ENCODE data around the gene DRC1.
A peak's percentile ranks its signal among the peaks of the same experiment; 100 is the strongest.
"Not testable (repeated sequence)": the region's sequence is repeated elsewhere in the genome, so short reads cannot be mapped to it uniquely, and the experiment has no call there.

DRC1 gene

GRCh38 chr2:26401739-26402541 lies at the start of gene DRC1:
Gene DRC1, plus strand, starts transcription at chr2:26401920. Its CDS starts 70 bp downstream, at chr2:26401990.
- DNase-seq, result peak; percentile 68

- DNase-seq, result no peak
Observed at GRCh38 chr2:26352892-26353291, 48.8 kb upstream of the DRC1 start.

- not testable (repeated sequence) for DNase-seq
Observed at GRCh38 chr2:26354469-26354868, 47.3 kb upstream of the DRC1 start.

- no peak for DNase-seq
Observed at GRCh38 chr2:26355038-26355995, 46.4 kb upstream of the DRC1 start.

- no peak for DNase-seq
Observed at GRCh38 chr2:26356111-26356510, 45.6 kb upstream of the DRC1 start.

GRCh38 chr2:26356771-26357170 lies 44.9 kb upstream of the DRC1 start:
- DNase-seq, result no peak

GRCh38 chr2:26359886-26360473 lies 41.7 kb upstream of the DRC1 start:
- DNase-seq, result no peak

GRCh38 chr2:26363323-26363722 lies 38.4 kb upstream of the DRC1 start:
- no peak for DNase-seq

- no peak for DNase-seq
Observed at GRCh38 chr2:26363958-26364357, 37.8 kb upstream of the DRC1 start.

GRCh38 chr2:26364669-26365068 lies 37.1 kb upstream of the DRC1 start:
- no peak for DNase-seq

GRCh38 chr2:26366957-26367356 lies 34.8 kb upstream of the DRC1 start:
- DNase-seq, result no peak

GRCh38 chr2:26369664-26370063 lies 32.1 kb upstream of the DRC1 start:
- DNase-seq, result not testable (repeated sequence)

GRCh38 chr2:26370909-26371308 lies 30.8 kb upstream of the DRC1 start:
- DNase-seq, result not testable (repeated sequence)

- DNase-seq, result no peak
Observed at GRCh38 chr2:26376799-26377198, 24.9 kb upstream of the DRC1 start.

- no peak for DNase-seq
Observed at GRCh38 chr2:26380281-26380680, 21.4 kb upstream of the DRC1 start.

GRCh38 chr2:26382564-26382963 lies 19.2 kb upstream of the DRC1 start:
- no peak for DNase-seq

- DNase-seq, result no peak
Observed at GRCh38 chr2:26384183-26384582, 17.5 kb upstream of the DRC1 start.

GRCh38 chr2:26384597-26384996 lies 17.1 kb upstream of the DRC1 start:
- no peak for DNase-seq

GRCh38 chr2:26387189-26387588 lies 14.5 kb upstream of the DRC1 start:
- no peak for DNase-seq

GRCh38 chr2:26394694-26395093 lies 7.0 kb upstream of the DRC1 start:
- DNase-seq, result no peak

GRCh38 chr2:26395394-26395793 lies 6.3 kb upstream of the DRC1 start:
- DNase-seq, result no peak

GRCh38 chr2:26396734-26397298 lies 4.9 kb upstream of the DRC1 start:
- DNase-seq, result no peak

GRCh38 chr2:26399771-26400376 lies 1.8 kb upstream of the DRC1 start:
- peak; percentile 32 for DNase-seq
